DOHH2 (cell line): ENCODE data around the gene TNFRSF4.

Experiments
- EZH2phosphoT487 ChIP-seq: fragments of 200-600 bp; sonication (generic); IDR thresholded peaks from 2 replicates; pipeline ENCODE4 v1.6.1; 2017; ENCODE audit warnings: borderline replicate concordance, mild to moderate bottlenecking, antibody characterized with exemption, low read length, moderate library complexity, mixed read lengths
- TF ChIP-seq, protein P1 (sequence below): fragments of 200-600 bp; sonication (generic); IDR thresholded peaks from one replicate; pipeline ENCODE4 v1.5.1; 2014; ENCODE audit warnings: antibody characterized with exemption, mild to moderate bottlenecking, low read depth, low read length; ENCODE audit not compliant: poor library complexity, severe bottlenecking

DNA sequence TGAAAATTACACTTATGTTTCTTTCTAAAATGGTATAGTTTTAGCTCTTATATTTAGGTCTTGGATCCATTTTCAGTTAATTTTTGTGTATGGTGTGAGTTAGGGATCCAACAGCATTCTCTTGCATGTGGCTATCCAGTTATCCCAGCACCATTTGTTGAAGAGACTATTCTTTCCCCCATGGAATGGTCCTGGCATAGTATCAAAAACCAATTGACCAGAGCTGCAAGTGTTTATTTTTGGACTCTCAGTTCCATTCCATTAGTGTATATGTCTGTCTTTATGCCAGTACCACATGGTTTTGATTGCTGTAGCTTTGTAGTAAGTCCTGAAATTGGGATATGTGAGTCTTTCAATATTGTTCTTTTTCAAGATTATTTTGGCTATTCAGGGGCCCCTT is 26.0 kb downstream of the TNFRSF4 start:
- TF ChIP-seq, protein P1, sequence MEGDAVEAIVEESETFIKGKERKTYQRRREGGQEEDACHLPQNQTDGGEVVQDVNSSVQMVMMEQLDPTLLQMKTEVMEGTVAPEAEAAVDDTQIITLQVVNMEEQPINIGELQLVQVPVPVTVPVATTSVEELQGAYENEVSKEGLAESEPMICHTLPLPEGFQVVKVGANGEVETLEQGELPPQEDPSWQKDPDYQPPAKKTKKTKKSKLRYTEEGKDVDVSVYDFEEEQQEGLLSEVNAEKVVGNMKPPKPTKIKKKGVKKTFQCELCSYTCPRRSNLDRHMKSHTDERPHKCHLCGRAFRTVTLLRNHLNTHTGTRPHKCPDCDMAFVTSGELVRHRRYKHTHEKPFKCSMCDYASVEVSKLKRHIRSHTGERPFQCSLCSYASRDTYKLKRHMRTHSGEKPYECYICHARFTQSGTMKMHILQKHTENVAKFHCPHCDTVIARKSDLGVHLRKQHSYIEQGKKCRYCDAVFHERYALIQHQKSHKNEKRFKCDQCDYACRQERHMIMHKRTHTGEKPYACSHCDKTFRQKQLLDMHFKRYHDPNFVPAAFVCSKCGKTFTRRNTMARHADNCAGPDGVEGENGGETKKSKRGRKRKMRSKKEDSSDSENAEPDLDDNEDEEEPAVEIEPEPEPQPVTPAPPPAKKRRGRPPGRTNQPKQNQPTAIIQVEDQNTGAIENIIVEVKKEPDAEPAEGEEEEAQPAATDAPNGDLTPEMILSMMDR, result no peak
- TF ChIP-seq EZH2phosphoT487, result no peak
